Fibroblast of mammary gland (primary cell): Measurements from ENCODE around the gene TMEM209.
"Not testable (repeated sequence)": the region's sequence is repeated elsewhere in the genome, so short reads cannot be mapped to it uniquely, and the experiment has no call there.

ENCODE experiments used
- DNase-seq: peaks from one replicate; pipeline ENCODE4 v3.0.0-alpha.2; 2010; ENCODE audit warnings: low read depth
- H3K4me3 ChIP-seq: 2 replicates; pipeline ENCODE4 v1.5.1; 2011; ENCODE audit warnings: low read depth, mild to moderate bottlenecking, low read length, moderate library complexity; ENCODE audit not compliant: control insufficient read depth
- CTCF ChIP-seq: conservative IDR thresholded peaks from 2 replicates; pipeline ENCODE4 v1.5.1; 2011; ENCODE audit warnings: low read depth, low read length, inconsistent platforms; ENCODE audit not compliant: control insufficient read depth, insufficient read depth

Gene TMEM209

DNA sequence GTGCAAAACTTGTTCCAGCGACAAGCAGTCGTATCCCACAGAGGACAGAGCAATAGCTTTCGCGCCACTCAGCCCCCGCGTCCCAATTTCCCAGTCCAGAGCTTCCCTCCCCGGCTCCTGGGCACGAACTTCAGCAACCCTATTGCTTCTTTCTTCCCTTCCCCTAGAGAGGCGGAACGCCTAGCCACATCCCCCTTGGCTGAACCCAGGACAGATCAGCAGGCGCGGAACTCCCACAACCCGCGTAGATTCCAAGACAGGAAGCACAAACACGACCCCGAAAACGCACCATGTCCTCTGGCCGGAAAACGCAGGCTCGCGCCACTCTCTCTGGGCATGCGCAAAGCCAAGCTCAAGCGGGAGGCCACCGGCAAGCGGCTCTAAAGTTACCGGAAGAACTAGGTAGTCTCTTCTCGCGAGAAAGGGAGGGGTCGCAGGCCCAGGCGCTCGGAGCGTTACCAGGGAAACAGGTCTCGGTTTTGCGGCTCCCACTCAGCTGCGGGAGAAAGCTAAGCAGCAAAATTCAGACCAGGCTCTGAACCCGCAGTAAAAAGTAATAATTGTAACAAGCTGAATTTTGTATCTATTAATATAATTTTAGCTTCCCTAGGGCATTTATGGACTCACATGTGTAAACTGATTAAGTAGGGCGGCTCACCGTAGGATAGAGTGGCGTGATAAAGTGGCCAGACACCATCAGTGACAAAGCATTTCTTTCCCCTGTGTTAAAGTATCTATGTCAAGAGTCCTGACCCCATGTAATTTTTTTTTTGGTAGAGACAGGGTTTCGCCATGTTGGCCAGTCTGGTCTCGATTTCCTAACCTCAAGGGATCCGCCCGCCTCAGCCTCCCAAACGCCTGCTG, at the start of gene TMEM209:
TMEM209 (minus strand) TSS at position 323 of the 864 bp plus-strand sequence; CDS start at position 292, 31 bp downstream.
- peak within 1 kb of the TSS; percentile 98 for H3K4me3 ChIP-seq
- peak; percentile 97 for DNase-seq
- no peak for TF ChIP-seq CTCF

GRCh38 chr7:130254555-130254954, 49.3 kb upstream of the TMEM209 start:
- TF ChIP-seq CTCF: no peak
- no peak overlapping the region for H3K4me3 ChIP-seq
- DNase-seq: no peak

- not testable (repeated sequence) for DNase-seq, H3K4me3 ChIP-seq
These were observed 44.4 kb upstream of the TMEM209 start for GRCh38 chr7:130249626-130250025.

- not testable (repeated sequence) for H3K4me3 ChIP-seq, DNase-seq
These were observed 43.6 kb upstream of the TMEM209 start for GRCh38 chr7:130248842-130249241.

GRCh38 chr7:130246491-130246890, 41.3 kb upstream of the TMEM209 start:
- not testable (repeated sequence) for H3K4me3 ChIP-seq, DNase-seq

- peak; percentile 27 for DNase-seq
- not testable (repeated sequence) for H3K4me3 ChIP-seq
These were observed 38.3 kb upstream of the TMEM209 start for GRCh38 chr7:130243486-130243885.

DNA sequence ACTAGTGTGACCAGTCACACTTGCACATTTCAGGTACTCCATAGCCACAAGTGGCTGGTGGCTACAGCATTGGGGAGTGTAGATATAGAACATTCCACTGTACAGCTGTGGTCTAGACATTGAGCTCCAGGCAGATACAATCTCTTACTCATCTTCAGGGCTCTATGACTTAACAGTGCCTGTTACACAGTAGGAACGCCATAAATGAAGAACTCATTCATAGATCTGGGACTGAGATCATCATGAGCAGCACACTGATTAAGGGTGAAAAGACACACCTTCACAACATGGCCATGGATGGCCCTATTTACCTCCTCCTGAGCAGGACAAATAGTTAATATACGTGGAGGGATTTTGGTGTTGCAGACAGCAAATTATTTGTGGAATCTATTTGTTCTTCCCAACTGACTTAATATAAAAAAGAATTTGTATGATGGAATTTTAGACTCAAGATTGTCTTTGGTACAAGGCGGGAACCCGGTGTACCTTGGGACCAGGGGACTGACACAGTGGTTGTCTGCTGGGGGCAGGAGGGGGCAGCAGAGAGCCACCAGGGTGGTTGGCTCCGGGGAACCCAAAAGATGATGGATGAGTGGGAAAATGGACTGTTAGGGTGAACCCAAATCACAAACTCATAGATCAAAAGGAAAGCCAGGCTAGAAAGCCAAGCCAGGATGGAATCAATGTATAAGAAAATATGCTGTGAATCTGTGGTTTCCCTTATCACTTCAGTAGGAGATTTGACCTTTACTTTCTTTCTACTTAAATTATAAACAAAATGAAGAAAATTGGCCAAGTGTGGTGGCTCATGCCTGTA, 37.2 kb upstream of the TMEM209 start:
- TF ChIP-seq CTCF: peak; percentile 98
- no peak overlapping the region for H3K4me3 ChIP-seq
- DNase-seq: peak; percentile 35

DNA sequence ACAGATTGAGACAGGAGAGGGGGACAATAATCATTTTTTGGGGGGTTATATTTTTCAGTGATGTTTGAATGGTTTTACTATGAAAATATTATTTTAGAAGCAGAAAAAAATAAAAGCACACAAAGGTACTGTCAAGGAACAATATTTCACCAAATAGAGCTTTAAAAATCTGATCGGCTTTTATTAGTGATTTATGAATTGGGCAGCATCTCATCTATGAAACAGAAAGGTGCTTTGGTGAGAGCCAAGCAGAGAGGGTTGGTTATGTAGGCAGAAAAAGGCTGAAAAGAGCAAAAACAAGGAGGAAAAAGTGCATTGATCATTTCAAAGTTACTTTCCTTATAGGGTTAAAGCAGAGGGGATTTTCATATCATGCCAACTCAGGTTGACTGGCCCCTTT, 35.0 kb upstream of the TMEM209 start:
- TF ChIP-seq CTCF: no peak
- no peak overlapping the region for H3K4me3 ChIP-seq
- no peak for DNase-seq

GRCh38 chr7:130236361-130236760, 31.2 kb upstream of the TMEM209 start:
- not testable (repeated sequence) for H3K4me3 ChIP-seq, DNase-seq
